ENCODE results near the gene JAK1. TPM values are rescaled to one million over a fixed set of nuclear protein-coding genes. Genes with fewer than 3 reads are reported as not detected.

Gene JAK1
- total and polyA plus RNA-seq, 2 donors (not counting 3 experiments of a cell fraction or from before 2014, with no cell fraction given): 68.8 to 177 TPM

DNA sequence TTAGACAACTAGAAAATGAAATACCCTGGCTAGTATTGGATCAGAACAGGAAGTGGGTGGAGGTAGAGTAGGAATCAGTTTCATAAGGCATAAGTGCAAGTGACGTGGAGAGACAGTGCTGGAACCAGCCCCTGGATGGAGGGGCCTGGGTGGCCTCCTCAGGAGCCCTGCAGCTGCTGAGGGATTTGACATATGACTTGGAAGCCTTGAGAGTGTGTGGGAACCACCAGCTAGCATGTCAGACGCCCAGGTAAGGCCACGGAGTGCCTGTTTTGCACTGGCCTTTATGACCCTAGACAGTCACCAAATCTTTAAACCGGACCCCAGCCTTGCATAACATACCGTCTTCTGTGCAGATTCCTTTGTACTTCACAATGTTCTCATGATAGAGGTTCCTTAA is 127.1 kb downstream of the JAK1 start:
- POLR2A ChIA-PET: no interaction called here
- peaks cover 58% of the 10 kb centered on the region for H3K4me1 ChIP-seq (ENCODE audit: control insufficient read depth, extremely low read depth, insufficient read depth, low read length)
- DNase-seq (ENCODE audit: low read depth, low spot score): no peak
- no peaks in the 10 kb centered on the region for H3K27me3 ChIP-seq (ENCODE audit: control insufficient read depth in 2 of 2, insufficient read depth in 2 of 2, low read length in 2 of 2)
- no peak overlapping the region for H3K4me2 ChIP-seq (ENCODE audit: insufficient read depth, low read length)
- CTCF ChIA-PET: no interaction called here
- intact Hi-C loops (cut with micrococcal nuclease): loop anchor here (10.0 kb wide), 1 partner anchor 846 kb away; no protein-coding TSS in a partner anchor
- peaks cover 5 to 43% of the 10 kb centered on the region in 2 experiments for H3K36me3 ChIP-seq (ENCODE audit: control insufficient read depth in 2 of 2, extremely low read depth in 1 of 2, insufficient read depth in 2 of 2, low read length in 2 of 2)
- H3K27ac ChIP-seq (ENCODE audit: insufficient read depth, low read depth, low read length): peak overlapping the region; percentile 33
- no peaks in the 10 kb centered on the region for H4K20me1 ChIP-seq (replicated peaks; ENCODE audit: control insufficient read depth, extremely low read depth, insufficient read depth, low read length)
- no TSS peak for BruUV-seq (replicated peaks)
- no peak overlapping the region for H2AFZ ChIP-seq (ENCODE audit: low read depth, low read length)
- no peak overlapping the region for H3K9ac ChIP-seq (replicated peaks; ENCODE audit: extremely low read depth, insufficient read depth, low read length)
- no peaks in the 10 kb centered on the region for H3K9me1 ChIP-seq (replicated peaks; ENCODE audit: control insufficient read depth, extremely low read depth, insufficient read depth, low read length)
- no peak overlapping the region for H3K4me3 ChIP-seq (replicated peaks in 1 of 3; ENCODE audit: insufficient read depth in 1 of 3, low read depth in 1 of 3, low read length in 3 of 3)
- TF ChIP-seq GATA2 (IDR thresholded peaks at IDR 0.05; ENCODE audit: insufficient read depth, insufficient read length, low read depth, low read length) (no peak), POLR2A (IDR thresholded peaks at IDR 0.05; ENCODE audit: low read depth, low read length) (no peak), EZH2 (IDR thresholded peaks at IDR 0.05; ENCODE audit: borderline replicate concordance, low read depth, low read length, severe bottlenecking) (no peak), MYC (IDR thresholded peaks at IDR 0.05; ENCODE audit: low read depth, low read length) (no peak), JUN (IDR thresholded peaks at IDR 0.05; ENCODE audit: borderline replicate concordance, insufficient read depth, insufficient read length, low read depth) (no peak), FOS (IDR thresholded peaks at IDR 0.05; ENCODE audit: borderline replicate concordance, insufficient read depth, low read length) (no peak), POLR2AphosphoS5 (IDR thresholded peaks at IDR 0.05; ENCODE audit: insufficient read depth, low read depth, low read length) (no peak)
- TF ChIP-seq, protein P1, sequence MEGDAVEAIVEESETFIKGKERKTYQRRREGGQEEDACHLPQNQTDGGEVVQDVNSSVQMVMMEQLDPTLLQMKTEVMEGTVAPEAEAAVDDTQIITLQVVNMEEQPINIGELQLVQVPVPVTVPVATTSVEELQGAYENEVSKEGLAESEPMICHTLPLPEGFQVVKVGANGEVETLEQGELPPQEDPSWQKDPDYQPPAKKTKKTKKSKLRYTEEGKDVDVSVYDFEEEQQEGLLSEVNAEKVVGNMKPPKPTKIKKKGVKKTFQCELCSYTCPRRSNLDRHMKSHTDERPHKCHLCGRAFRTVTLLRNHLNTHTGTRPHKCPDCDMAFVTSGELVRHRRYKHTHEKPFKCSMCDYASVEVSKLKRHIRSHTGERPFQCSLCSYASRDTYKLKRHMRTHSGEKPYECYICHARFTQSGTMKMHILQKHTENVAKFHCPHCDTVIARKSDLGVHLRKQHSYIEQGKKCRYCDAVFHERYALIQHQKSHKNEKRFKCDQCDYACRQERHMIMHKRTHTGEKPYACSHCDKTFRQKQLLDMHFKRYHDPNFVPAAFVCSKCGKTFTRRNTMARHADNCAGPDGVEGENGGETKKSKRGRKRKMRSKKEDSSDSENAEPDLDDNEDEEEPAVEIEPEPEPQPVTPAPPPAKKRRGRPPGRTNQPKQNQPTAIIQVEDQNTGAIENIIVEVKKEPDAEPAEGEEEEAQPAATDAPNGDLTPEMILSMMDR (IDR thresholded peaks at IDR 0.05; ENCODE audit: extremely low read depth in 1 of 2, insufficient read depth in 1 of 2, low read depth in 1 of 2, low read length in 2 of 2): no peak
- TF ChIP-seq, protein P2, sequence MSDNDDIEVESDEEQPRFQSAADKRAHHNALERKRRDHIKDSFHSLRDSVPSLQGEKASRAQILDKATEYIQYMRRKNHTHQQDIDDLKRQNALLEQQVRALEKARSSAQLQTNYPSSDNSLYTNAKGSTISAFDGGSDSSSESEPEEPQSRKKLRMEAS (IDR thresholded peaks at IDR 0.05; ENCODE audit: insufficient read depth, insufficient read length): no peak
- dilution Hi-C loops (cut with MboI; ENCODE audit: extremely low pct_ligation_motif_present, low sequenced_read_pairs): no loop called here
- no peaks in the 10 kb centered on the region for H3K9me3 ChIP-seq (replicated peaks; ENCODE audit: control insufficient read depth, insufficient read depth, low read length)
- FAIRE-seq: no peak
- no peaks in the 10 kb centered on the region for H3K79me2 ChIP-seq (ENCODE audit: control insufficient read depth, insufficient read depth, low read length)

Measured in endothelial cell of umbilical vein (primary cell).